ENCODE data around the gene NMUR1.

NMUR1 gene

GRCh38 chr2:231513746-231514224, 16.5 kb downstream of the NMUR1 start:
- H3K27ac ChIP-seq: peak overlapping the region; percentile 72
- TF ChIP-seq CTCF (conservative IDR thresholded peaks at IDR 0.05): no peak

DNA sequence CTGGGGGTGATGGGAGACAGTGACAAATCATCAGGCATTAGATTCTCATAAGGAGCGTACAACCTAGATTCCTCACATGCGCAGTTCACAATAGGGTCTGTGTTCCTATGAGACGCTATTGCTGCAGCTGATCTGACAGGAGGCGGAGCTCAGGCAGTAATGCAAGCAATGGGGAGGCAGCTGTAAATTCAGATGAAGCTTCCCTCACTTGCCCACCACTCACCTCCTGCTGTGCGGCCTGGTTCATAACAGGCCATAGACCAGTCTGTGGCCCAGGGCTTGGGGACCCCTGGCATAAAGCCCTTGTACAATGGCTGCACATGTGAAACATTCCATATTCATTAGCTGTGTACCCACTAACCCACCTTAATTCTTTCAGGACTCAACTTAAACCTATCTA, 18.0 kb downstream of the NMUR1 start:
- no peak overlapping the region for H3K27ac ChIP-seq
- TF ChIP-seq CTCF (conservative IDR thresholded peaks at IDR 0.05): no peak

- no peak for TF ChIP-seq CTCF (conservative IDR thresholded peaks at IDR 0.05)
Measured at GRCh38 chr2:231503766-231504165, 26.5 kb downstream of the NMUR1 start.

GRCh38 chr2:231502596-231502995, 27.6 kb downstream of the NMUR1 start:
- TF ChIP-seq CTCF (conservative IDR thresholded peaks at IDR 0.05): no peak
- no peak overlapping the region for H3K27ac ChIP-seq

More at GRCh38 chr2:231503766-231504165, 26.5 kb downstream of the NMUR1 start:
- H3K27ac ChIP-seq: no peak overlapping the region

DNA sequence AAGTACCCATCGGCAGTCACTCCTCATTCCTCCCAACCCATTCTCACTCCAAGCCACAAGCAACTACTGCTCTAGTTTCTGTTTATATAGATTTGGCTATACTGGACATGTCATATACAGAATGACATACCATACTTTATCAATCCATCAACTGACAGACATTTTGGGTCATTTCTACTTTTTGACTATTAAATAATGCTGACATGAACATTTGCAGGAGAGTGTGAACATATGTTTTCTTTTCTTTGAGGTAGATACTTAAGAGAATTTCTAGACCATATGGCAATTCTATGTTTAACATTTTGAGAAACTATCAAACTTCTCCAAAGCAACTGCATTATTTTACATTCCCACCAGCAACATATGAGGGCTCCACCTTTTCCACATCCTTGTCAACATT, 32.6 kb downstream of the NMUR1 start:
- no peak for TF ChIP-seq CTCF (conservative IDR thresholded peaks at IDR 0.05)
- no peak overlapping the region for H3K27ac ChIP-seq

DNA sequence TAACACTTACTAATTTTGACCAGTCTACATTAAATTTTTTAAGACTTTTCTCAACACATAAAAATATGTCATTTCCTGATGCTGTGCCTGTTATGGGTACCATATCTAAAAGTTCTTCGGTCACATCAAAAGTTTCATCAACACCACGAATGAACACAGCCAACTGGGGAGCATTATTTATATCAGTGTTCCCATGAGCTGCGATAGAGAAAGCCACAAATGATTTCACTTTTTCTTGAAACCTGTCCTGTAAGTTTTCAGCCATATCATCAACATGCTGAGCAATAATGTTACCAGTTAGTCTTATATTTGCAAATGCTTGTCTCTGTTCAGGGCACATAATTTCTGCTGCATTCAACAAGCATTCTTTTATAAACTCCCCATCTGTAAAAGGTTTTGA, 35.6 kb downstream of the NMUR1 start:
- no peak overlapping the region for H3K27ac ChIP-seq
- no peak for TF ChIP-seq CTCF (conservative IDR thresholded peaks at IDR 0.05)

DNA sequence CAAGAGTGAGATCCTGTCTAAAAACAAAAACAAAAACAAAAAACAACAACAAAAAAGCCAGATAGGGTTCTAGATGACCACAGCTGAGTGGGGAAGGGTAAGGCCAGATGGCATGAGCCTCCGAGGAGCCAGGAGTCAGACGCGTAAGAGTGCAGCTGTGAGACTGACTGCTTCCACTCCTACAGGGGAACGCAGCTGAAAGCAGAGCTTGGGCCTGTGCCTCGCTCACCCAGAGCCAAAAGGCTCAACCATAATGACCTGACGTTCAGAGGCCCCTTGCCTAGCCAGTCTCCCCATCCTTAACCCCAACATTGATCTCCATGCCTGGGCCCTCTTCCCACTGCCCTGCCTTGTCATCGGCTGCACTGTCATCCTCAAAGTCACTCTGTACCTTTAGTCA, 39.4 kb downstream of the NMUR1 start:
- H3K27ac ChIP-seq: no peak overlapping the region
- no peak for TF ChIP-seq CTCF (conservative IDR thresholded peaks at IDR 0.05)

All from VCaP (cell line).